Chondrocyte (in vitro differentiated cells): Measurements from ENCODE around the gene SVBP. TPM values are rescaled to one million over a fixed set of nuclear protein-coding genes. Genes with fewer than 3 reads are reported as not detected.

Source experiments
- DNase-seq: peaks from one replicate; pipeline ENCODE4 v3.0.0; 2021; ENCODE audit warnings: mixed read lengths, low spot score
- H3K27ac Mint-ChIP-seq: one replicate; pipeline ENCODE4 v1.8.0; 2021; ENCODE audit warnings: mild to moderate bottlenecking, moderate library complexity, mixed read lengths; ENCODE audit not compliant: unreplicated experiment
- H3K27me3 Mint-ChIP-seq: 2 replicates; pipeline ENCODE4 v1.8.0; 2021; ENCODE audit warnings: low read depth, mixed read lengths
- H3K36me3 Mint-ChIP-seq: 2 replicates; pipeline ENCODE4 v1.8.0; 2021; ENCODE audit warnings: low read depth, mixed read lengths
- H3K4me1 Mint-ChIP-seq: 2 replicates; pipeline ENCODE4 v1.8.0; 2021; ENCODE audit warnings: low read depth, mild to moderate bottlenecking, mixed read lengths
- H3K4me3 Mint-ChIP-seq: one replicate; pipeline ENCODE4 v1.8.0; 2021; ENCODE audit warnings: mild to moderate bottlenecking, moderate library complexity, mixed read lengths; ENCODE audit not compliant: unreplicated experiment
- H3K9me3 Mint-ChIP-seq: 2 replicates; pipeline ENCODE4 v1.8.0; 2021; ENCODE audit warnings: low read depth, mixed read lengths
- total RNA-seq: library from RNA; stranded (reverse); gene quantifications from 3 replicates; pipeline ENCODE4 v1.2.1, GENCODE V29; 2021
- TF ChIP-seq, protein P1 (sequence below): fragments of 200-600 bp; sonication (generic); IDR thresholded peaks from 2 replicates; pipeline ENCODE4 v1.5.0; 2021; ENCODE audit warnings: antibody characterized with exemption, mild to moderate bottlenecking, moderate library complexity

The SVBP gene
- total RNA-seq, 1 donor from 2014 or later: 21.0 TPM

DNA sequence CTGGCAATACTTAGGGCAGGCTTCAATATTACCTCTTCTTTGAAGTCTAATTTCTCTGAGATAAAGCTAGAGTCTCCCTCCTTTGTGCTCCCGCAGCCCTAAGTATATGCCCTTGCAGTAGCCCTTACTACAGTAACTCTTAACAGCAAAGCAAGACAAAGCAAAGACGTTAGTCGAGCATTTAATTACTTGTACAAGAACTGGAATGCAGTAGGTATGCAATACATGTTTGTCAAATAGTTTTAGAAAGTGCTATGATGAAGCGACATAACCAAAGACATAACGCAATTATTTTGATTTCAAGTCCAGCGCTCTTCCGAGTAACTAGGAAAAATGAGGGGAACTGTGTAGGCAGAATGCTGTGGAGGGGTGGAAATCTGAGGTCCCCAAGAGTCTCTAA, 51.9 kb downstream of the SVBP start:
- H3K9me3 Mint-ChIP-seq: no peaks in the 10 kb centered on the region
- peaks cover 3% of the 10 kb centered on the region for H3K36me3 Mint-ChIP-seq
- H3K27ac Mint-ChIP-seq: no peak overlapping the region
- no peak for DNase-seq
- H3K27me3 Mint-ChIP-seq: no peaks in the 10 kb centered on the region
- TF ChIP-seq, protein P1, sequence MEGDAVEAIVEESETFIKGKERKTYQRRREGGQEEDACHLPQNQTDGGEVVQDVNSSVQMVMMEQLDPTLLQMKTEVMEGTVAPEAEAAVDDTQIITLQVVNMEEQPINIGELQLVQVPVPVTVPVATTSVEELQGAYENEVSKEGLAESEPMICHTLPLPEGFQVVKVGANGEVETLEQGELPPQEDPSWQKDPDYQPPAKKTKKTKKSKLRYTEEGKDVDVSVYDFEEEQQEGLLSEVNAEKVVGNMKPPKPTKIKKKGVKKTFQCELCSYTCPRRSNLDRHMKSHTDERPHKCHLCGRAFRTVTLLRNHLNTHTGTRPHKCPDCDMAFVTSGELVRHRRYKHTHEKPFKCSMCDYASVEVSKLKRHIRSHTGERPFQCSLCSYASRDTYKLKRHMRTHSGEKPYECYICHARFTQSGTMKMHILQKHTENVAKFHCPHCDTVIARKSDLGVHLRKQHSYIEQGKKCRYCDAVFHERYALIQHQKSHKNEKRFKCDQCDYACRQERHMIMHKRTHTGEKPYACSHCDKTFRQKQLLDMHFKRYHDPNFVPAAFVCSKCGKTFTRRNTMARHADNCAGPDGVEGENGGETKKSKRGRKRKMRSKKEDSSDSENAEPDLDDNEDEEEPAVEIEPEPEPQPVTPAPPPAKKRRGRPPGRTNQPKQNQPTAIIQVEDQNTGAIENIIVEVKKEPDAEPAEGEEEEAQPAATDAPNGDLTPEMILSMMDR: no peak
- H3K4me1 Mint-ChIP-seq: peaks cover 28% of the 10 kb centered on the region
- no peak overlapping the region for H3K4me3 Mint-ChIP-seq

DNA sequence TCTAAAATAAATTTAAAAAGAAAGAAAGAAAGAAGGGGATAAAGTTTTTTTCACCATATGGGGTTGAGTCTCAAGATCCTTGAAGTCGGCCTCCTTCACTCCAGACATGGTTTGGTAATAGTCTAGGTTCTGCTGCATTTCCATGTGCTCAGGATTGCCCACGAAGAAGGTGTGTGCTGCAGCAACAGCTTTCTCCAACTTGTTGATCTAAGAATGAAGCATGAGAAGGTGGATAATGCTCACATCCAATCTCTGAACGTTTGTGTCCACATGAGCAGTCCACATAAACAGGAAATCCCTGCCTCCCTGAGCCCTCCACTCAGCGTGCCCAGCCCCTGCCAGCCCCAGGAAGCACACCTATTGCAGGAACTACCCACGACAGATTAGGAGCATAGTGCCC, 54.9 kb downstream of the SVBP start:
- Mint-ChIP-seq H3K27me3 (no peaks in the 10 kb centered on the region), H3K27ac (no peak overlapping the region), H3K4me3 (no peak overlapping the region), H3K9me3 (no peaks in the 10 kb centered on the region), H3K36me3 (peaks cover 8% of the 10 kb centered on the region), H3K4me1 (peaks cover 7% of the 10 kb centered on the region)
- TF ChIP-seq, protein P1: no peak
- DNase-seq: no peak

DNA sequence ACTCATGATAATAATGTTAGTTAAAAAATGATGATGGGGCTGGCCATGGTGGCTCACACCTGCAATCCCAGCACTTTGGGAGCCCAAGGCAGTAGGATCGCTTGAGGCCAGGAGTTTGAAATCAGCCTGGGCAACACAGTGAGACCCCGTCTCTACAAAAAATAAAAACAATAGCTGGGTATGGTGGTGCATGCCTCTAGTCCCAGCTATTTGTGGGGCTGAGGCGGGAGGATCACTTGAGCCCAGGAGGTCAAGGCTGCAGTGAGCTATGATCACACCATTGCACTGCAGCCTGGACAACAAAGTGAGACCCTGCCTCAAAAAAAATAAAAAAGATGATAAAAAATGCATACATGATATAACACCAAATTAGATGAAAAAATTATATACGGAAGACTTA, 55.6 kb downstream of the SVBP start:
- TF ChIP-seq, protein P1: no peak
- no peak for DNase-seq
- H3K4me3 Mint-ChIP-seq: no peak overlapping the region
- peak overlapping the region; percentile 49 for H3K27ac Mint-ChIP-seq
- no peaks in the 10 kb centered on the region for H3K27me3 Mint-ChIP-seq
- H3K9me3 Mint-ChIP-seq: no peaks in the 10 kb centered on the region
- peaks cover 14% of the 10 kb centered on the region for H3K36me3 Mint-ChIP-seq
- H3K4me1 Mint-ChIP-seq: peaks cover 10% of the 10 kb centered on the region

DNA sequence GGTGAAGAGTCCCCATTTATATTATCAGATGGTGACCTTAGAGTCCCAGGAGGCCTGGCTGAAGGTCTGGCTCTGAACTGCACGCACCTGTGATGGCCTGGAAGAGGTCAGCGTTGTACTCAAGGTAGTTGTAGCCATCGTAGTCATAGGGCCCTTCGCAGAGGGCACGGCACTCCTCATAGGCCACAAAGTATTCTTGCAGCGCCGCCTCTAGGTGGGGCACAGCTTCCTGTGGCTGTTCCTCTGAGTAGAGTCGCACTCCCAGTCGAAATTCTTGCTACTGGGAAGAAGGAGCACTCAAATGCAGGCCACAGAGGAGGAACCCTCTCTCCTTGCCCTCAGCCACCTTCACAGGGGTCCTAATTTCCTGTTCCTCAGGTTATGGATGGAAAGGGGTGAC, 58.1 kb downstream of the SVBP start:
- no peaks in the 10 kb centered on the region for H3K27me3 Mint-ChIP-seq
- H3K4me1 Mint-ChIP-seq: peaks cover 11% of the 10 kb centered on the region
- no peaks in the 10 kb centered on the region for H3K9me3 Mint-ChIP-seq
- peaks cover 28% of the 10 kb centered on the region for H3K36me3 Mint-ChIP-seq
- TF ChIP-seq, protein P1: peak; percentile 10
- no peak overlapping the region for H3K27ac Mint-ChIP-seq
- no peak for DNase-seq
- H3K4me3 Mint-ChIP-seq: no peak overlapping the region

DNA sequence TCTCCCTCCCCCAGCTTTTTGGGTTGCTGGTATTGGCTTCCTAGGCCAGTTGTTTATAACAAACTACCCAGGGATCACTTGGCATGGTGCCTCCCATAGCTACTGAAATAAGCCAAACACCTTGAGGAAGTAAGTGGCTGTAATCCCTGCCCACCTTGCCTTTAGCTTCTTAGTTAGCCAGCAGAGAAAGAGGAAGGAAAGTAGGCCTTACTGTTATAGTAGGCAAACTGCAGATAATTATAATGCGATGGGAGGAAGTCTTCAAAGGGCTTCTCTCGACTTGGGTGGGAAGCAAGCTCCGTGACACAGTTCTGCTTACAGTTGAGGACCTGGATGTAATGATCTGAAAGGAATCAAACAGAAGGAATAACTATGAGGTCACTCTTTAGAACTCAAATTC, 58.6 kb downstream of the SVBP start:
- H3K4me1 Mint-ChIP-seq: peaks cover 15% of the 10 kb centered on the region
- no peak for DNase-seq
- TF ChIP-seq, protein P1: no peak
- H3K36me3 Mint-ChIP-seq: peaks cover 32% of the 10 kb centered on the region
- H3K9me3 Mint-ChIP-seq: no peaks in the 10 kb centered on the region
- no peaks in the 10 kb centered on the region for H3K27me3 Mint-ChIP-seq
- H3K4me3 Mint-ChIP-seq: no peak overlapping the region
- H3K27ac Mint-ChIP-seq: no peak overlapping the region
